T-helper 2 cell treated with Interferon-gamma antibody and Interleukin-4, amounts not matched to agents 5 μg/mL and 100 μg/mL, for 36 hours (primary cell): ENCODE results near the gene VPS8.

Experiments
- DNase-seq: peaks from one replicate; pipeline ENCODE4 v3.0.0; 2021; ENCODE audit warnings: low spot score
- H3K27ac Mint-ChIP-seq: one replicate; pipeline ENCODE4 v1.8.0; 2021; ENCODE audit warnings: mild to moderate bottlenecking, mixed read lengths
- H3K27me3 Mint-ChIP-seq: one replicate; pipeline ENCODE4 v1.8.0; 2021; ENCODE audit warnings: low read depth, mixed read lengths
- H3K36me3 Mint-ChIP-seq: one replicate; pipeline ENCODE4 v1.8.0; 2021; ENCODE audit warnings: low read depth, mixed read lengths
- H3K4me1 Mint-ChIP-seq: one replicate; pipeline ENCODE4 v1.8.0; 2021; ENCODE audit warnings: low read depth, mixed read lengths
- H3K4me3 Mint-ChIP-seq: one replicate; pipeline ENCODE4 v1.8.0; 2022; ENCODE audit warnings: mild to moderate bottlenecking, moderate library complexity, mixed read lengths
- H3K9me3 Mint-ChIP-seq: one replicate; pipeline ENCODE4 v1.8.0; 2021; ENCODE audit warnings: mixed read lengths

The VPS8 gene

GRCh38 chr3:185094697-185095096, 282.7 kb downstream of the VPS8 start:
- no peaks in the 10 kb centered on the region for H3K36me3 Mint-ChIP-seq
- DNase-seq, result no peak
- no peaks in the 10 kb centered on the region for H3K9me3 Mint-ChIP-seq
- peaks cover 4% of the 10 kb centered on the region for H3K27me3 Mint-ChIP-seq
- H3K27ac Mint-ChIP-seq, result no peak overlapping the region
- H3K4me3 Mint-ChIP-seq, result no peak overlapping the region
- H3K4me1 Mint-ChIP-seq, result no peaks in the 10 kb centered on the region
